GM21717 (cell line): ENCODE results near the gene ADGRB3.

Source experiments
- ATAC-seq: cut with Tn5 transposase; IDR thresholded peaks from one replicate; pipeline ENCODE4 v1.9.1; 2021; ENCODE audit warnings: mild to moderate bottlenecking, moderate library complexity; ENCODE audit not compliant: unreplicated experiment

ADGRB3 gene

DNA sequence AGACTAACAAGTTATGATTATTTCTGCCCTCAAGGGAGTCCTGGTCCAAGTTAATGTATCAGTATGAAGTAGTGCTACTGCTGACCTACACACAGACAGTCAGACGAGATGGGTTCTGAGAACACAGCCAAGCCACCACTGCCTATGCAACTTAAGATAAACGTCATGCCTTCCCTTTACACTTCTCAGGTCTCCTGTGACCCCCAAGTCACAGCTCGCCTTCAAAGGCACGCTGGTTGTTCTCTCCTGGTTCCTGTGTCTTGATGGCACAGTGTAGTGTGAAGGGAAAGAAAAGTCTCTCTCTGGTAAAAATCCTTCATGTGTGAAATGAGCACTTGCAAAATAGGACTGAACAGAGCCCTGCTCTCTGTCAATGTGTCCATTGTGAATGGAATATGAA, 377.8 kb downstream of the ADGRB3 start:
- no peak for ATAC-seq

DNA sequence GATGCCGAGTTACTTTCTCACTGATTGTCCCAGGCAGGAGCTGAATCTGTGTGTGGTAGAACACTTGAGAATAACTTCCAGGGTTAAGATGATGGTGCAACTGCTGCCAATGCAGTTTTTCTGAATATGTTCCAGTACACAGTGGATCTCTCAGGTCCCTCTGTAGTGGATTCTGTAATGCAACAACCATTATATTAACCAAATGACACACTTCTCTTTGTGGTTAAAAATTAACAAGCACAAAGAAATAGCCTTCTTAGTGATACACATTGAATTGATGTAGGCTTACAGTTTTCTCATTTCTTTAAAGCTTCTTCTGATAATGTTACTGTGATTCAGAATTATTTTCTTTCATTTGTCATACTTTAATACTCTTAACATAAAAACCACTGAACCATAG, 383.8 kb downstream of the ADGRB3 start:
- no peak for ATAC-seq

GRCh38 chr6:69019832-69020231, 384.8 kb downstream of the ADGRB3 start:
- no peak for ATAC-seq

GRCh38 chr6:69022993-69023392, 387.9 kb downstream of the ADGRB3 start:
- no peak for ATAC-seq

GRCh38 chr6:69026243-69026642, 391.2 kb downstream of the ADGRB3 start:
- ATAC-seq, result no peak

DNA sequence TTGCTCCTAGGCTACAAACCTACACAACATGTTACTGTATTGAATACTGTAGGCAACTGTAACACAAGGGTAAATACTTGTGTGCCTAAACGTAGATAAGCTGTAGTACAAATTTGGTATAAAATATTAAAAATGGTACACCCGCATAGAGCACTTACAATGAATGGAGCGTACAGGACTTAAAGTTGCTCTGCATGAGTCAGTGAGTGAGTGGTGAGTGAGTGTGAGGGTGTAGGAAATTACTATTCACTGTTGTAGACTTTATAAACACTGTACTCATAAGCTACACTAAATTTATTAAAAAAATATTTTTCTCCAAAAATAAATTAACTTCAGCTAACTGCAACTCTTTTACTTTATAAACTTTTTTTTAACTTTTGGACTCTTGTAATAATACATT, 391.6 kb downstream of the ADGRB3 start:
- ATAC-seq, result no peak

GRCh38 chr6:69027861-69028260, 392.8 kb downstream of the ADGRB3 start:
- ATAC-seq, result no peak

GRCh38 chr6:69038841-69039240, 403.8 kb downstream of the ADGRB3 start:
- no peak for ATAC-seq

GRCh38 chr6:69042297-69042696, 407.2 kb downstream of the ADGRB3 start:
- no peak for ATAC-seq

DNA sequence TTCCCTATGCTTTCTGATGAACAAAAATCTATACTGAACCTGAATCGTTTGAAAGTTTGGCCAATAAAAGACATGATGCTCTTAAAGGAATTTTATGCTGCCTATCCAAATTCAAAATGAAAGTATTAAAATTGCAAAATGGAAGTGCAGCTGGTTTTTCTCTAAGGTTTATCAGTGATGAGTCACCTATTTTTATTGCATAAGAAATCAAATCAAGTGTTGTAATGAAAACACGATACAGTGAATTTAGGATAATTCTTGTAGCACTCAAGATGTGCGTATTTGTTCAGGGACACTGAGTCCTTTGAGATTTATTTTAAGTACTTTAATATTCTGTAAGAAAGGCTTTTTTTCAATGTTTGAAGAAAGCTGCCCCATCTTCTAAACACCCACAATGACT, 409.5 kb downstream of the ADGRB3 start:
- no peak for ATAC-seq

- ATAC-seq, result no peak
These were observed 424.3 kb downstream of the ADGRB3 start for GRCh38 chr6:69059413-69059812.

GRCh38 chr6:69061066-69061465, 426.0 kb downstream of the ADGRB3 start:
- ATAC-seq, result no peak

GRCh38 chr6:69063401-69063800, 428.3 kb downstream of the ADGRB3 start:
- ATAC-seq, result no peak

- no peak for ATAC-seq
These were observed 429.1 kb downstream of the ADGRB3 start for GRCh38 chr6:69064226-69064625.

- no peak for ATAC-seq
These were observed 434.8 kb downstream of the ADGRB3 start for GRCh38 chr6:69069881-69070280.

GRCh38 chr6:69072796-69073195, 437.7 kb downstream of the ADGRB3 start:
- ATAC-seq, result no peak

DNA sequence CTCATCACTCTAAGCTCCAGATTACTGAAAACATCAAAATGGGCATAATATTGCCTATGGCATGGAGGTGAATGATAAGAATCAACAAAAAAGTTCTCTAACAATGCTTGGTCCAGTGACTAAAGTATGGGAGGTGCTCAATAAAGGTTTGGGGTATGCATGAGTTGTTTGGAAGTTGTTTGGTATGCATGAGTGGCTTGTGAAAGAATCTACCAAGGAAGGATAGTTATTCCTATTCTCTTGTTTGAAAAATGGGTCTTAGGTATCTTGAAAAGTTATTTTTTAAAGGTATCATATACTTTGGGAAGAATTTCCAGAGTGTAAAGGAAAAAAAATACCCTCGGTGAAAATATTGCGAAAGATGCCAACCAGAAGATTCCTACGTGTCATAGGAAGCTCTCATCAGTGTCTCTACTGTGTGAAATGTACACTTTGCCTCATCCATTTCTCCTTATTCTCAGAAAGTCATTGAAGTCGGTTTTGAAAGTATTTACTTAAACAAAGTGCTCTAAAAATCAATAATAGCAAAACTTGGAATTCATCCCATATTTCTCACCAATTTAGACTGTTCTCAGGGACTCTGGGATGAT, 449.8 kb downstream of the ADGRB3 start:
- ATAC-seq, result no peak

DNA sequence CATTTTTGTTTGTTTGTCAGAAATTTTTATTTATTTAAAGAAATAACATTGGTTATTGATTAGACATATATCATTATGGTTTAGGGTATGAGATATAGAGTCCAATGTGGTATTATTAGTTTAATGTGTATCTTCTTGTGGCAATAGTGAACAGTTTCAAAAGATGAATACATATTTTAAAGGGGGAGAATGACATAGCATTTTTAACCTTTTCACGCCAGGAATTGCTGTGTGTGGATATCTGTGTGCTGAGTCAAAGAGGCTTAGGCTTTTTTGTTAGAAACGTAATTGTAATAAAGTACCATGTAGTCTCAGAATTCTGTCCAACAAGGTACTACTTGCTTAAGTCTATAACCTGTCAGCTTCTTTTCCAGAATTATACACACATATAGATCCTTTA, 451.6 kb downstream of the ADGRB3 start:
- ATAC-seq, result no peak

DNA sequence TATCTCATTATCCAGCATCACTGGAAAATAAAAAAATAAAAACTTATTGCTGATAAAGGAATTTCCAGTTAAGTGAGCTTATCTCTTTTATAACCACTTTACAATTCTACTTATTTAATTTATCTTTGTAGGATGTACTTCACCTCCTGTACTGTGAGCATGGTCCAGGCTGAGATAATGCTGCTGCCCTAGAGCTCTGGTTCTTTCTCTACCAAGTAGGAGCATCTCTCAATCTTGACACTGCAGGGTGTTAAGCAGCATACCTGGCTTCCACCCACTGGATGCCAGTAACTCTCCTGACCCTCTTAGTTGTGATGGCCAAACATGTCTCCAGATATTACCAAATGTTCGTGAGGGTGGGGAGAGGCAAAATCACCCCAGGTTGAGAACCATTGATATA, 454.5 kb downstream of the ADGRB3 start:
- no peak for ATAC-seq

GRCh38 chr6:69090132-69090531, 455.1 kb downstream of the ADGRB3 start:
- no peak for ATAC-seq

DNA sequence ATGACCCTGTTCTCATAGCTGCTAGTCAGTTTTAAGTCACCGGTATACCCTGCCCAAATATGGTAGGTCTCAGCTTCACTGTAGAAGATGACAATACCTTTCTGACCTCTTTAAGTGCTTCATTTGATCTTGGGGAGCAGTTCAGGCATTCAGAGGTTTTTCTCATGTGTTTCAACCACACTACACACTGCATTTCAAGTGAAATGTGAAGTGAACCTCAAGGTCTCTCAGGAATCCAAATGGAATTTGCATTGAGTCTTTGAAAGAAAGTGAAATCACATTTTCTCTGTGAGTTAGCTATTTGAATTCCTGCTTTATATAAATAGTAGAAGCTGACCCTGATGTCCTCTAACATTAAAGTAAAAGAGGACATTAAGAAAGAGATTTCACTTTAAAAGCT, 461.6 kb downstream of the ADGRB3 start:
- no peak for ATAC-seq

- ATAC-seq, result no peak
These were observed 462.9 kb downstream of the ADGRB3 start for GRCh38 chr6:69097948-69098347.

- ATAC-seq, result no peak
These were observed 463.8 kb downstream of the ADGRB3 start for GRCh38 chr6:69098910-69099309.

DNA sequence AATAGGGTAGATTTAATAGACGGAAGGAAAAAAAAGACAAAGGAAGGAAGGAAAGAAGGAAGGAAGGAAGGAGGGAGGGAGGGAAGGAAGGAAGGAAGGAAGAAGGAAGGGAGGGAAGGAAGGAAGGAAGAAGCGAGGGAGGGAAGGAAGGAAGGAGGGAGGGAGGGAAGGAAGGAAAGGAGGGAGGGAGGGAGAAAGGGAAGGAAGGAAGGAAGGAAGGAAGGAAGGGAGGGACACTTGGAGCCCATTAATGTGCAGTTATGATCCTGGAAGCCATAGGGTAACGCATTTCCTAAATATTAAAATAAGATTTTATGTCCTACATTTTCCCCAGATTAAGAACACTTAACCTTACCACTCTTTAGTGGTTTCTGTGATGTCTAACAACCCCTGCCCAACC, 465.7 kb downstream of the ADGRB3 start:
- no peak for ATAC-seq
